KMS-11 (cell line): ENCODE results near the gene MYO1E.

Source experiments
- H2AFZ ChIP-seq: fragments of 200-600 bp; sonication (generic); 2 replicates; pipeline ENCODE4 v1.6.1; 2016; ENCODE audit warnings: antibody characterized with exemption, mixed run types, low read depth
- H3K27ac ChIP-seq: fragments of 200-600 bp; sonication (generic); 2 replicates; pipeline ENCODE4 v1.6.1; 2016; ENCODE audit warnings: mild to moderate bottlenecking, mixed run types
- H3K27me3 ChIP-seq: fragments of 200-600 bp; sonication (generic); 2 replicates; pipeline ENCODE4 v1.6.1; 2017; ENCODE audit warnings: mild to moderate bottlenecking, low read depth, mixed run types, moderate library complexity; ENCODE audit not compliant: insufficient read depth
- H3K36me3 ChIP-seq: fragments of 200-600 bp; sonication (generic); 2 replicates; pipeline ENCODE4 v1.6.1; 2017; ENCODE audit warnings: mild to moderate bottlenecking, mixed run types; ENCODE audit not compliant: insufficient read depth
- H3K4me1 ChIP-seq: fragments of 200-600 bp; sonication (generic); 2 replicates; pipeline ENCODE4 v1.6.1; 2016; ENCODE audit warnings: mild to moderate bottlenecking, low read depth, mixed run types; ENCODE audit not compliant: poor library complexity, severe bottlenecking
- H3K4me2 ChIP-seq: fragments of 200-600 bp; sonication (generic); 2 replicates; pipeline ENCODE4 v1.7.0; 2016; ENCODE audit warnings: mild to moderate bottlenecking, mixed run types
- H3K4me3 ChIP-seq: fragments of 200-600 bp; sonication (generic); IDR thresholded peaks from 2 replicates; pipeline ENCODE4 v1.6.1; 2017; ENCODE audit warnings: low read depth, low read length, mixed read lengths; ENCODE audit not compliant: insufficient read depth
- H3K79me2 ChIP-seq: fragments of 200-600 bp; sonication (generic); 2 replicates; pipeline ENCODE4 v1.6.1; 2016; ENCODE audit warnings: low read depth, mixed run types; ENCODE audit not compliant: insufficient read depth
- H3K9ac ChIP-seq: fragments of 200-600 bp; sonication (generic); 2 replicates; pipeline ENCODE4 v1.6.1; 2016; ENCODE audit warnings: mild to moderate bottlenecking, mixed run types
- H4K20me1 ChIP-seq: fragments of 200-600 bp; sonication (generic); 2 replicates; pipeline ENCODE4 v1.6.1; 2016; ENCODE audit warnings: mild to moderate bottlenecking, mixed run types; ENCODE audit not compliant: insufficient read depth
- CTCF ChIP-seq: fragments of 200-600 bp; sonication (generic); conservative IDR thresholded peaks from 2 replicates; pipeline ENCODE4 v1.6.1; 2017; ENCODE audit warnings: low read depth, mild to moderate bottlenecking, antibody characterized with exemption, low read length, moderate library complexity, mixed read lengths

The MYO1E gene

GRCh38 chr15:59124261-59124660 is 248.4 kb downstream of the MYO1E start:
- no peak overlapping the region for H3K4me2 ChIP-seq
- no peak overlapping the region for H3K9ac ChIP-seq
- no peak for TF ChIP-seq CTCF
- H3K27me3 ChIP-seq = no peaks in the 10 kb centered on the region
- no peak overlapping the region for H2AFZ ChIP-seq
- no peaks in the 10 kb centered on the region for H3K4me1 ChIP-seq
- no peak overlapping the region for H3K4me3 ChIP-seq
- no peak overlapping the region for H3K27ac ChIP-seq
- H3K36me3 ChIP-seq = peaks cover 13% of the 10 kb centered on the region
- H4K20me1 ChIP-seq = no peaks in the 10 kb centered on the region
- H3K79me2 ChIP-seq = 0 out of 2 replicates have a peak, but pooled peaks cover 11% of the 10 kb centered on the region

- no peaks in the 10 kb centered on the region for H3K4me1 ChIP-seq
- TF ChIP-seq CTCF = no peak
- H2AFZ ChIP-seq = no peak overlapping the region
- no peak overlapping the region for H3K4me2 ChIP-seq
- H3K36me3 ChIP-seq = peaks cover 24% of the 10 kb centered on the region; the same call in 1 of the 2 replicates
- 0 out of 2 replicates have a peak, but pooled peaks cover 6% of the 10 kb centered on the region for H3K79me2 ChIP-seq
- H3K27ac ChIP-seq = no peak overlapping the region
- H4K20me1 ChIP-seq = no peaks in the 10 kb centered on the region
- no peak overlapping the region for H3K9ac ChIP-seq
- H3K27me3 ChIP-seq = no peaks in the 10 kb centered on the region
- H3K4me3 ChIP-seq = no peak overlapping the region
Measured at GRCh38 chr15:59120937-59121336, 251.7 kb downstream of the MYO1E start.

GRCh38 chr15:59119625-59120024 is 253.0 kb downstream of the MYO1E start:
- peaks cover 17% of the 10 kb centered on the region; the same call in 1 of the 2 replicates for H3K36me3 ChIP-seq
- H3K4me2 ChIP-seq = no peak overlapping the region
- no peaks in the 10 kb centered on the region for H3K4me1 ChIP-seq
- no peak overlapping the region for H2AFZ ChIP-seq
- H3K27me3 ChIP-seq = no peaks in the 10 kb centered on the region
- TF ChIP-seq CTCF = no peak
- H3K4me3 ChIP-seq = no peak overlapping the region
- no peak overlapping the region for H3K9ac ChIP-seq
- H4K20me1 ChIP-seq = no peaks in the 10 kb centered on the region
- H3K27ac ChIP-seq = no peak overlapping the region
- 0 out of 2 replicates have a peak, but pooled peaks cover 4% of the 10 kb centered on the region for H3K79me2 ChIP-seq

- no peak for TF ChIP-seq CTCF
- no peak overlapping the region for H3K4me2 ChIP-seq
- H4K20me1 ChIP-seq = no peaks in the 10 kb centered on the region
- H3K9ac ChIP-seq = no peak overlapping the region
- H2AFZ ChIP-seq = no peak overlapping the region
- H3K4me1 ChIP-seq = no peaks in the 10 kb centered on the region
- H3K4me3 ChIP-seq = no peak overlapping the region
- no peak overlapping the region for H3K27ac ChIP-seq
- no peaks in the 10 kb centered on the region for H3K27me3 ChIP-seq
- peaks cover 13% of the 10 kb centered on the region; the same call in 1 of the 2 replicates for H3K36me3 ChIP-seq
- no peaks in the 10 kb centered on the region for H3K79me2 ChIP-seq
Measured at GRCh38 chr15:59116771-59117170, 255.9 kb downstream of the MYO1E start.
